Astrocyte (in vitro differentiated cells and primary cell): Measurements from ENCODE around the gene C1orf122. TPM values are rescaled to one million over a fixed set of nuclear protein-coding genes. Genes with fewer than 3 reads are reported as not detected.

ENCODE experiments used
- DNase-seq: peaks from one replicate; pipeline ENCODE4 v3.0.0-alpha.2; 2010; ENCODE audit warnings: low read depth
- FAIRE-seq: peaks from 2 replicates; lab custom pipeline; 2011; peaks lifted over from hg19 to GRCh38; lab: Jason Lieb, UNC
- H2AFZ ChIP-seq: 2 replicates; pipeline ENCODE4 v1.6.0; 2012; ENCODE audit warnings: low read depth, low read length, inconsistent platforms
- H3K27ac ChIP-seq: 2 replicates; pipeline ENCODE4 v1.5.1; 2011; ENCODE audit warnings: low read depth, low read length, inconsistent platforms
- H3K27me3 ChIP-seq: 2 replicates; pipeline ENCODE4 v1.6.0; 2011; ENCODE audit warnings: low read length, inconsistent platforms; ENCODE audit not compliant: insufficient read depth
- H3K36me3 ChIP-seq: 2 replicates; pipeline ENCODE4 v1.5.1; 2011; ENCODE audit warnings: low read length, inconsistent platforms; ENCODE audit not compliant: insufficient read depth
- H3K4me1 ChIP-seq: 2 replicates; pipeline ENCODE4 v1.5.1; 2011; ENCODE audit warnings: low read length, inconsistent platforms; ENCODE audit not compliant: insufficient read depth
- H3K4me2 ChIP-seq: 2 replicates; pipeline ENCODE4 v1.6.0; 2012; ENCODE audit warnings: low read length, inconsistent platforms
- H3K4me3 ChIP-seq: 2 replicates; pipeline ENCODE4 v1.5.1; 2011; ENCODE audit warnings: low read depth, mild to moderate bottlenecking, low read length, inconsistent platforms; ENCODE audit not compliant: insufficient read depth
- H3K79me2 ChIP-seq: 2 replicates; pipeline ENCODE4 v1.6.0; 2012; ENCODE audit warnings: mild to moderate bottlenecking, low read length, inconsistent platforms; ENCODE audit not compliant: insufficient read depth
- H3K9ac ChIP-seq: 2 replicates; pipeline ENCODE4 v1.6.0; 2012; ENCODE audit warnings: mild to moderate bottlenecking, low read length, inconsistent platforms
- H3K9me3 ChIP-seq: 2 replicates; pipeline ENCODE4 v1.5.1; 2012; ENCODE audit warnings: low read depth, mild to moderate bottlenecking, low read length, inconsistent platforms; ENCODE audit not compliant: insufficient read depth
- H4K20me1 ChIP-seq: 2 replicates; pipeline ENCODE4 v1.6.0; 2012; ENCODE audit warnings: low read length, inconsistent platforms; ENCODE audit not compliant: insufficient read depth
- H3K27ac Mint-ChIP-seq: one replicate; pipeline ENCODE4 v1.8.0; 2021; ENCODE audit warnings: mild to moderate bottlenecking, mixed read lengths; ENCODE audit not compliant: unreplicated experiment
- H3K27me3 Mint-ChIP-seq: one replicate; pipeline ENCODE4 v1.8.0; 2021; ENCODE audit warnings: low read depth, mixed read lengths; ENCODE audit not compliant: unreplicated experiment
- H3K36me3 Mint-ChIP-seq: one replicate; pipeline ENCODE4 v1.8.0; 2021; ENCODE audit warnings: low read depth, mixed read lengths; ENCODE audit not compliant: unreplicated experiment
- H3K4me1 Mint-ChIP-seq: one replicate; pipeline ENCODE4 v1.8.0; 2021; ENCODE audit warnings: low read depth, mixed read lengths; ENCODE audit not compliant: unreplicated experiment
- H3K4me3 Mint-ChIP-seq: one replicate; pipeline ENCODE4 v1.8.0; 2021; ENCODE audit warnings: mild to moderate bottlenecking, moderate library complexity, mixed read lengths; ENCODE audit not compliant: unreplicated experiment
- H3K9me3 Mint-ChIP-seq: one replicate; pipeline ENCODE4 v1.8.0; 2021; ENCODE audit warnings: mild to moderate bottlenecking, mixed read lengths; ENCODE audit not compliant: unreplicated experiment
- CTCF ChIP-seq: IDR thresholded peaks from 2 replicates; pipeline ENCODE4 v1.5.1; 2011; ENCODE audit warnings: low read depth, mild to moderate bottlenecking, inconsistent platforms, low read length, moderate library complexity; ENCODE audit not compliant: insufficient read depth
- EZH2 ChIP-seq: IDR thresholded peaks from 2 replicates; pipeline ENCODE4 v1.6.1; 2012; ENCODE audit warnings: mild to moderate bottlenecking, low read length, inconsistent platforms; ENCODE audit not compliant: insufficient read depth
- total RNA-seq: library from RNA; stranded (reverse); gene quantifications from 2 replicates; pipeline ENCODE4 v1.2.1, GENCODE V29; 2021

Gene C1orf122
- total RNA-seq, 1 donor from 2014 or later = 69.6 TPM

- H3K9me3 ChIP-seq = no peaks in the 10 kb centered on the region
- H3K36me3 Mint-ChIP-seq = no peaks in the 10 kb centered on the region
- H3K27ac ChIP-seq = no peak overlapping the region
- H3K4me3 Mint-ChIP-seq = peak overlapping the region; percentile 54
- no peak overlapping the region for H3K9ac ChIP-seq
- no peak overlapping the region for H3K4me2 ChIP-seq
- no peaks in the 10 kb centered on the region for H3K79me2 ChIP-seq
- no peaks in the 10 kb centered on the region for H3K36me3 ChIP-seq
- H2AFZ ChIP-seq = no peak overlapping the region
- peaks cover 67% of the 10 kb centered on the region for H3K27me3 Mint-ChIP-seq
- H3K4me1 ChIP-seq = no peaks in the 10 kb centered on the region
- FAIRE-seq (no peak), DNase-seq (no peak)
- H3K4me3 ChIP-seq = no peak overlapping the region
- no peaks in the 10 kb centered on the region for H3K9me3 Mint-ChIP-seq
- TF ChIP-seq CTCF (no peak), EZH2 (no peak)
- H3K27me3 ChIP-seq = peaks cover 29% of the 10 kb centered on the region
- no peak overlapping the region for H3K27ac Mint-ChIP-seq
- peaks cover 3% of the 10 kb centered on the region for H4K20me1 ChIP-seq
- H3K4me1 Mint-ChIP-seq = peaks cover 2% of the 10 kb centered on the region
Measured at GRCh38 chr1:37792943-37793686, 14.5 kb upstream of the C1orf122 start.

GRCh38 chr1:37793773-37794371 is 13.7 kb upstream of the C1orf122 start, which contains the start of gene MANEAL:
TSS of gene MANEAL (plus strand) at chr1:37793847. CDS start at chr1:37794183, 336 bp downstream.
- Histone ChIP-seq H3K36me3 (no peaks in the 10 kb centered on the region), H2AFZ (peak within 1 kb of the TSS; percentile 86), H3K4me1 (no peaks in the 10 kb centered on the region), H3K79me2 (no peaks in the 10 kb centered on the region), H3K27ac (no peak within 1 kb of the TSS), H3K9me3 (no peaks in the 10 kb centered on the region), H4K20me1 (peaks cover 3% of the 10 kb centered on the region), H3K9ac (no peak within 1 kb of the TSS), H3K4me3 (peak within 1 kb of the TSS; percentile 51), H3K4me2 (peak within 1 kb of the TSS; percentile 86), H3K27me3 (peaks cover 23% of the 10 kb centered on the region)
- Mint-ChIP-seq H3K27me3 (peaks cover 59% of the 10 kb centered on the region), H3K9me3 (no peaks in the 10 kb centered on the region), H3K4me1 (peaks cover 2% of the 10 kb centered on the region), H3K27ac (no peak within 1 kb of the TSS), H3K4me3 (peak within 1 kb of the TSS; percentile 71), H3K36me3 (no peaks in the 10 kb centered on the region)
- DNase-seq = peak; percentile 40
- FAIRE-seq = no peak
- no peak for TF ChIP-seq EZH2
- no peak for TF ChIP-seq CTCF
